Measurements from ENCODE around the gene CCDC68. TPM values are rescaled to one million over a fixed set of nuclear protein-coding genes. Genes with fewer than 3 reads are reported as not detected.

Gene CCDC68
- total and polyA plus RNA-seq, 2 of the 13 experiments (the other 11 are each of a cell fraction or from before 2014, with no cell fraction given): 4.6 to 13.3 TPM

- TF ChIP-seq, protein P1, sequence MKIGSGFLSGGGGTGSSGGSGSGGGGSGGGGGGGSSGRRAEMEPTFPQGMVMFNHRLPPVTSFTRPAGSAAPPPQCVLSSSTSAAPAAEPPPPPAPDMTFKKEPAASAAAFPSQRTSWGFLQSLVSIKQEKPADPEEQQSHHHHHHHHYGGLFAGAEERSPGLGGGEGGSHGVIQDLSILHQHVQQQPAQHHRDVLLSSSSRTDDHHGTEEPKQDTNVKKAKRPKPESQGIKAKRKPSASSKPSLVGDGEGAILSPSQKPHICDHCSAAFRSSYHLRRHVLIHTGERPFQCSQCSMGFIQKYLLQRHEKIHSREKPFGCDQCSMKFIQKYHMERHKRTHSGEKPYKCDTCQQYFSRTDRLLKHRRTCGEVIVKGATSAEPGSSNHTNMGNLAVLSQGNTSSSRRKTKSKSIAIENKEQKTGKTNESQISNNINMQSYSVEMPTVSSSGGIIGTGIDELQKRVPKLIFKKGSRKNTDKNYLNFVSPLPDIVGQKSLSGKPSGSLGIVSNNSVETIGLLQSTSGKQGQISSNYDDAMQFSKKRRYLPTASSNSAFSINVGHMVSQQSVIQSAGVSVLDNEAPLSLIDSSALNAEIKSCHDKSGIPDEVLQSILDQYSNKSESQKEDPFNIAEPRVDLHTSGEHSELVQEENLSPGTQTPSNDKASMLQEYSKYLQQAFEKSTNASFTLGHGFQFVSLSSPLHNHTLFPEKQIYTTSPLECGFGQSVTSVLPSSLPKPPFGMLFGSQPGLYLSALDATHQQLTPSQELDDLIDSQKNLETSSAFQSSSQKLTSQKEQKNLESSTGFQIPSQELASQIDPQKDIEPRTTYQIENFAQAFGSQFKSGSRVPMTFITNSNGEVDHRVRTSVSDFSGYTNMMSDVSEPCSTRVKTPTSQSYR (CRISPR knock-in tag; IDR thresholded peaks at IDR 0.05; ENCODE audit: borderline replicate concordance): peak; percentile 92
- TF ChIP-seq TSC22D2 (CRISPR knock-in tag; IDR thresholded peaks at IDR 0.05; ENCODE audit: borderline replicate concordance) (no peak), RCOR2 (CRISPR knock-in tag; IDR thresholded peaks at IDR 0.05) (peak; percentile 80), CREB3 (CRISPR knock-in tag; IDR thresholded peaks at IDR 0.05) (no peak), SCMH1 (CRISPR knock-in tag; IDR thresholded peaks at IDR 0.05; ENCODE audit: borderline replicate concordance) (no peak), ZNF775 (CRISPR knock-in tag; IDR thresholded peaks at IDR 0.05; ENCODE audit: borderline replicate concordance) (no peak), KLF16 (CRISPR knock-in tag; IDR thresholded peaks at IDR 0.05) (peak in 1 of 2 experiments; percentile 71; a peak in 1 of 4 replicates), ZNF549 (CRISPR knock-in tag; IDR thresholded peaks at IDR 0.05) (no peak), ARID4A (CRISPR knock-in tag; IDR thresholded peaks at IDR 0.05; ENCODE audit: borderline replicate concordance) (peak; percentile 69; the same call in 1 of the 2 replicates), PATZ1 (CRISPR knock-in tag; IDR thresholded peaks at IDR 0.05) (peak; percentile 98), ZGPAT (CRISPR knock-in tag; IDR thresholded peaks at IDR 0.05) (peak; percentile 95), ATF4 (CRISPR knock-in tag; IDR thresholded peaks at IDR 0.05) (peak in 1 of 2 experiments; percentile 66; a peak in 1 of 4 replicates), ZNF292 (CRISPR knock-in tag; IDR thresholded peaks at IDR 0.05; ENCODE audit: borderline replicate concordance, low read depth) (peak; percentile 87)
- TF ChIP-seq, protein P2, sequence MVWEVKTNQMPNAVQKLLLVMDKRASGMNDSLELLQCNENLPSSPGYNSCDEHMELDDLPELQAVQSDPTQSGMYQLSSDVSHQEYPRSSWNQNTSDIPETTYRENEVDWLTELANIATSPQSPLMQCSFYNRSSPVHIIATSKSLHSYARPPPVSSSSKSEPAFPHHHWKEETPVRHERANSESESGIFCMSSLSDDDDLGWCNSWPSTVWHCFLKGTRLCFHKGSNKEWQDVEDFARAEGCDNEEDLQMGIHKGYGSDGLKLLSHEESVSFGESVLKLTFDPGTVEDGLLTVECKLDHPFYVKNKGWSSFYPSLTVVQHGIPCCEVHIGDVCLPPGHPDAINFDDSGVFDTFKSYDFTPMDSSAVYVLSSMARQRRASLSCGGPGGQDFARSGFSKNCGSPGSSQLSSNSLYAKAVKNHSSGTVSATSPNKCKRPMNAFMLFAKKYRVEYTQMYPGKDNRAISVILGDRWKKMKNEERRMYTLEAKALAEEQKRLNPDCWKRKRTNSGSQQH (CRISPR knock-in tag; IDR thresholded peaks at IDR 0.05; ENCODE audit: low read depth): peak; percentile 34; the same call in 1 of the 2 replicates
Measured at GRCh38 chr18:54946149-54946581, 13.1 kb downstream of the CCDC68 start (continued).

Data from HepG2 (cell line).